Calu3 (cell line): Measurements from ENCODE around the gene SRMS. TPM values are rescaled to one million over a fixed set of nuclear protein-coding genes. Genes with fewer than 3 reads are reported as not detected.
A peak's percentile ranks its signal among the peaks of the same experiment; 100 is the strongest.

ENCODE experiments used
- BruUV-seq: library from RNA; stranded (reverse); fragments of 400-500 nt; replicated peaks from 2 replicates; lab custom pipeline; 2021; lab: Mats Ljungman, UMichigan
- CTCF ChIA-PET: fragments of 300-600 bp; sonication (Branson Sonifier 250); formaldehyde crosslinking; loops from one replicate; lab custom pipeline; 2022; ENCODE audit warnings: antibody characterized with exemption; lab: Charles Lee
- DNase-seq: peaks from one replicate; pipeline ENCODE4 v3.0.0; 2022
- H3K27ac Mint-ChIP-seq: one replicate; pipeline ENCODE4 v1.8.0; 2022; ENCODE audit warnings: mixed read lengths; ENCODE audit not compliant: unreplicated experiment
- H3K27me3 Mint-ChIP-seq: one replicate; pipeline ENCODE4 v1.8.0; 2022; ENCODE audit warnings: mixed read lengths; ENCODE audit not compliant: unreplicated experiment
- H3K36me3 Mint-ChIP-seq: one replicate; pipeline ENCODE4 v1.8.0; 2022; ENCODE audit warnings: mild to moderate bottlenecking, moderate library complexity, mixed read lengths; ENCODE audit not compliant: insufficient read depth, unreplicated experiment
- H3K4me1 Mint-ChIP-seq: one replicate; pipeline ENCODE4 v1.8.0; 2022; ENCODE audit warnings: mild to moderate bottlenecking, low read depth, mixed read lengths; ENCODE audit not compliant: unreplicated experiment
- H3K4me3 Mint-ChIP-seq: one replicate; pipeline ENCODE4 v1.8.0; 2022; ENCODE audit warnings: mild to moderate bottlenecking, low read depth, moderate library complexity, mixed read lengths; ENCODE audit not compliant: unreplicated experiment
- H3K9me3 Mint-ChIP-seq: one replicate; pipeline ENCODE4 v1.8.0; 2022; ENCODE audit warnings: low read depth, mixed read lengths; ENCODE audit not compliant: unreplicated experiment
- CTCF ChIP-seq: fragments of 200-600 bp; IDR thresholded peaks from one replicate; pipeline ENCODE4 v1.8.0; 2022; ENCODE audit warnings: antibody characterized with exemption; ENCODE audit not compliant: unreplicated experiment
- intact Hi-C: fragments of 100-400 bp; cut with micrococcal nuclease; formaldehyde crosslinking; loops from one replicate; pipeline ENCODE4 v1.10.0; 2022; ENCODE audit not compliant: unreplicated experiment
- total RNA-seq: library from RNA; stranded (reverse); gene quantifications from 2 replicates; pipeline ENCODE4 v1.2.3, GENCODE V29; 2022

Gene SRMS
- total RNA-seq, 1 experiment from 2014 or later, result not detected

DNA sequence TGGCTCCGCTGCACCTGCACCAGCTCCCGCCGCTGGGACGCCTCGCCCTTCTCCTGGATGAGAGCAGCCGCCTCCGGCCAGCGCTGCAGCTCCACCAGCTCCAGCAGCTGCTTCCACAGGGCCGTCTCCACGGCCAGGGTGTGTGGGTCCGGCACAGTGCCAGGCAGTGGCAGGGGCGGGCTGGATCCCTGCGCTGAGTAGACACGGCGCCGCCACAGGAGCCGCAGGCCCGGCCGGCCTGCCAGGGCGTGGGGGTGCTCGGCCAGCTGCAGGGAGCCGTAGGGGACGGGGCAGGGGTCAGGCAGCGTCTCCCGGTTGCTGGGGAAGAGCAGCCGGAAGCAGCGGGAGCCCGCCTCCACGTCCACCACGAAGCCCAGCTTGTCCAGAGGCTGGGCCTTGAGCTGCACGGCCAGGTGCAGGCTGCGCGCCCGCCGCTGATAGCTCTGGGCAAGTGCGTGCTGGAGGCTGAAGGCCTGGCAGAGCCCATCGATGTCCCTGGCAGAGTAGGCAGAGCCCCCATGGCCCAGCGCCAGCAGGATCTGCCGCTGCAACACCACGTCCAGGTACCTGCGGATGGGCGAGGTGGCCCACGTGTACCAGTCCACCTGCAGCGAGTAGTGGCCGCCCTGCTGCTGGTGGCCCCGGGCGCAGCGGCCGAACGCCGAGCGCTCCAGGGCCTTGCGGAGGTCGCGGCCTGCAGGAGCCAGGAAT, 15.8 kb upstream of the SRMS start:
- no peak for DNase-seq
- H3K36me3 Mint-ChIP-seq, result peaks cover 73% of the 10 kb centered on the region
- intact Hi-C loops, result no loop called here
- no peak overlapping the region for H3K27ac Mint-ChIP-seq
- no TSS peak for BruUV-seq
- no peaks in the 10 kb centered on the region for H3K4me1 Mint-ChIP-seq
- H3K4me3 Mint-ChIP-seq, result no peak overlapping the region
- CTCF ChIA-PET, result no interaction called here
- no peak for TF ChIP-seq CTCF
- H3K27me3 Mint-ChIP-seq, result no peaks in the 10 kb centered on the region
- peaks cover 2% of the 10 kb centered on the region for H3K9me3 Mint-ChIP-seq

DNA sequence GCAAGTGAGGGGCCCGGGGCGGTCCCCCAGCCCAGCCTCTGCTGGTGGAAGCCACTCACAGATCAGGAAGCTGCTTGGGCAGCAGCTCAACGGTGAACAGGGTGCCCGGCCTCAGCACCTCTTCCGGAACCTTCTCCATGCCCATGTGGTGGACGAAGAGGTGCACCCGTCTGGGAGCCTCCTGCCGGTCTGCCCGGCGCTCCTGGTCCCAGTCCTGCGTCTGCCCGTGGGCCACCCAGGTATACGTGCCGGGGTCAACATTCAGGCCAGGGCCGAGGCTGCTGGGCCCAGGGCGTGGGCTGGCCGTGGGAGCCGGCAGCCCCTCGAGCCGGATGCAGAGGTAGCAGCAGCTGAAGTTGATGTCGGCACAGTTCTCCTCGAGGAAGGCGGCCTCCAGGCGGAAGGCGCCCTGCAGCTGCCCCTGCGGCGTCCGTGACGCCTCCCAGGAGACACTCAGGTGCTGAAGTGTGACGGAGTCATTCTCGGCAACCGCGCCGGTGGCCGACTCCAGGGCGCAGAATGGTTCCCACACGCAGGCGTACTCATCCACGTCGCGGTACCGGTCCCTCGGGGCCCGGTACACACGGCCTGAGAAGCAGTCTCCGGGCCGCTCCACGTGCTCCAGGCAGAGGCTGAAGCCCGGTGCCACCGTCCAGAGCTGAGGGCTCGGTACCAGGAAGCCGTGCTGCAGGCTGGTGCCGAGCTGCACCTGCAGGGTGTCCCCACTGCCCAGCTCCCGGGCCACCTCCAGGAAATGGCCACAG, 15.1 kb upstream of the SRMS start:
- no peak for DNase-seq
- BruUV-seq, result no TSS peak
- H3K27me3 Mint-ChIP-seq, result no peaks in the 10 kb centered on the region
- intact Hi-C loops, result no loop called here
- CTCF ChIA-PET, result interaction anchor here (1.2 kb wide), 1 partner anchor 25 kb away, joined by 4 read pairs; no protein-coding TSS in a partner anchor
- no peak for TF ChIP-seq CTCF
- H3K9me3 Mint-ChIP-seq, result peaks cover 2% of the 10 kb centered on the region
- no peak overlapping the region for H3K27ac Mint-ChIP-seq
- H3K36me3 Mint-ChIP-seq, result peaks cover 72% of the 10 kb centered on the region
- no peaks in the 10 kb centered on the region for H3K4me1 Mint-ChIP-seq
- H3K4me3 Mint-ChIP-seq, result no peak overlapping the region

DNA sequence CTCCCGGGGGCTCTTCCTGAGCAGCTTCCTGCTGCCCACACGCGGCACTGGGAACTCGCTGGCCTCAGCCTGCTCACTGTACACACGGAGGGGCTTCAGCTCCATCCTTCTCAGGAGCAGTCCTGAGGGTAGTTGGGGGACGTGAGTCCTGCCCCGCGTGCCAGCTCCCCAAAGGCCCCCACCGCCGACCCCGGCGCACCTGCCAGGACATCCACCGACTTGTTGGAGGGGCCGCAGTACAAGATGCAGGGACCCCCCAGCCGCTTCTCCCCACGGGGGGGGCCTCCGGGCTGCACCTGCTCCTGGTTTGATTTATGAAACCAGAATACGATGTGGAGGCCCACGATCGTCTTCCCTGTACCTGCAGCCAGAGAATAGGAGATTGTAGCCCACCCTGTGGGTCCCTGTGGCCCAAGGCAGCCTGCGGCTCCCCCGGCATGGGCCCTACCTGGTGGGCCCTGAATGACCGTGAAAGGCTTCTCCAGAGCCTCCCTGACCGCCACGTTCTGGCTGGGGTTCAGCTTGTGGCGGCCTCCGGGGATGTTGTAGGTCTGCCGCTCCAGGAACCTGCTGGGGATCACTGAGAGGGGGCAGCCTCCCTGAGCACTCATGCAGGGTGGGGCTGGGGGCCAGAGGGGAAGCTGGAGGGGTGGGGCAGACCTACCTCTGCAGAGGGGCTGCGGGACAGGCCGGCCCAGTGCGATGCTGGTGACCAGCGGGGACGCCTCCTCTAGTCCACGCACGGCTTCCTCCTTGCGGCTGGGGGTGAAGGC, 14.3 kb upstream of the SRMS start:
- H3K4me1 Mint-ChIP-seq, result no peaks in the 10 kb centered on the region
- H3K9me3 Mint-ChIP-seq, result peaks cover 2% of the 10 kb centered on the region
- H3K4me3 Mint-ChIP-seq, result no peak overlapping the region
- intact Hi-C loops, result no loop called here
- peaks cover 64% of the 10 kb centered on the region for H3K36me3 Mint-ChIP-seq
- H3K27ac Mint-ChIP-seq, result no peak overlapping the region
- no TSS peak for BruUV-seq
- TF ChIP-seq CTCF, result no peak
- no peaks in the 10 kb centered on the region for H3K27me3 Mint-ChIP-seq
- DNase-seq, result no peak
- CTCF ChIA-PET, result interaction anchor here (1.2 kb wide), 1 partner anchor 24 kb away, joined by 4 read pairs; no protein-coding TSS in a partner anchor

- H3K4me1 Mint-ChIP-seq, result no peaks in the 10 kb centered on the region
- TSS peak; percentile 2 for BruUV-seq
- H3K27me3 Mint-ChIP-seq, result no peaks in the 10 kb centered on the region
- no peak for TF ChIP-seq CTCF
- CTCF ChIA-PET, result no interaction called here
- DNase-seq, result no peak
- peaks cover 2% of the 10 kb centered on the region for H3K9me3 Mint-ChIP-seq
- H3K27ac Mint-ChIP-seq, result peak overlapping the region; percentile 39
- intact Hi-C loops, result no loop called here
- peaks cover 67% of the 10 kb centered on the region for H3K36me3 Mint-ChIP-seq
- no peak overlapping the region for H3K4me3 Mint-ChIP-seq
These were observed 13.5 kb upstream of the SRMS start for GRCh38 chr20:63560856-63561609.
